Caki2 (cell line): Measurements from ENCODE around the gene RNF207. TPM values are rescaled to one million over a fixed set of nuclear protein-coding genes. Genes with fewer than 3 reads are reported as not detected.

Experiments used
- DNase-seq: peaks from one replicate; pipeline ENCODE4 v3.0.0-alpha.2; 2015; ENCODE audit warnings: low read depth
- in situ Hi-C: cut with HindIII; loops from 2 replicates; pipeline ENCODE4 v1.10.0; 2016; ENCODE audit warnings: low sequenced_read_pairs, low pct_unique_long_range_greater_than_20kb, mixed read lengths
- total RNA-seq: library from RNA; depleted of rRNA; stranded (reverse); fragments of >200 nt; shearing (Covaris generic); gene quantifications from 2 replicates; pipeline ENCODE4 v1.2.3, GENCODE V29; 2014; ENCODE audit warnings: low replicate concordance

Gene RNF207
- total RNA-seq, 1 experiment from 2014 or later: 29.2 TPM

DNA sequence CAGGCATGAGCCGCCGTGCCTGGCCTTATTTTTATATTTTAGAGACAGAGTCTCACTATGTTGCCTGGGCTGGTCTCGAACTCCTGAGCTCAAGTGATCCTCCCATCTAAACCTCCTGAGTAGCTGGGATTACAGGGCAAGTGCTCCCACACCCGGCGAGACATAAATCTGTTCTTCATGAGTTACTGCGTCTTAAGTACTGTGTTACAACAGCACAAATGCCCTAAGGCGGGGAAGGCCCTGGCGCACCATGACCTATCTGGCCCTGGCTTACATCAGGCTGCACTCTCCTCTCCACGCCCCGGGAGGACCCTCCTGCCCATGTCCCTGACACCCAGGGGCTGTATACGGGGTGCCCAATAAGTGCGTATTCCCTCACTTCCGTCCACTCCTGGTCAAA, 50.7 kb downstream of the RNF207 start:
- in situ Hi-C loops: no loop called here

DNA sequence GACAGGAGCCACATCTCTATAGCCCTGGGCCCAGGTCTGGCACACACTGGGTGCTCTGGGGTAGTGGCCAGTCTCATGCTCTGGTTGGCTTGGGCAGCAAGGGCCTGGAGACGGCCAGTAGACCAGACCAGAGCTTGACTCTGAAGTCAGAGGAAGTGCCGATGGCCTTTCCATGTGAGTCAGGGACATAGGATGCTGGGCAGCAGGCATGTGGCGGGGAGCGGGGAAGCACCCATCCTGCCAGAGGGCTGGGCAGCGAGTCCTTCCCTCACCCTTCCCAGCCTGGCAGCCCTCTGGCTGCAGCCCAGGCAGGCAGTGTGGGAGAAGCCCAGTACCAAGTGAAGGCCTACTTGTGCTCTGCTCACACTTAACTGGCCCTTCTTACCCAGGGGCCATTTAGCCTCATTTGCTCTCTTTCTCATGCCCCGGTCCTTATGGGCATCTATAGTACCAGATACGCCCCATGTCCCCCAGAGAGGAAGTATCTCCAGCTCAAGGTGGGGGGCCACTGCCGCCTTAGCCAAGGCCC, 51.7 kb downstream of the RNF207 start:
- in situ Hi-C loops: no loop called here
- DNase-seq: no peak

More for the DNA sequence above, 50.7 kb downstream of the RNF207 start:
- DNase-seq: no peak

DNA sequence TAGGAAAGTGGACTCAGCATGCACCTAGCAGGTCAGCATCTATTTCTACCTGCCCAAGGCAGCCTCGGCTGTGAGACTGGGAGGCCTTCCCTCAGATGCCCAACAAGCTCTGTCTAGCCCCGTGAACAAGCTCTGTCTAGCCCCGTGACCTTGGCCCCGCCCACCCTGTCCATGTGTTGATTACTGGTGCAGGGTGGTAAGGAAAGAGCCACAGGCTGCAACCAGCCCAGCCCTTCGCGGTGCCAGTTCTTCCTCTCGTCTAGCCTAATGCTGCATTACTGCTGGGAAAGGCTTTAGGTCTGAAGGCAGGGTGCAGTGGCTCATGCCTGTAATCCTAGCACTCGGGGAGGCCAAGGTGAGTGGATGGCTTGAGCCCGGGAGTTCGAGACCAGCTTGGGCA, 52.8 kb downstream of the RNF207 start:
- no peak for DNase-seq
- in situ Hi-C loops: no loop called here

DNA sequence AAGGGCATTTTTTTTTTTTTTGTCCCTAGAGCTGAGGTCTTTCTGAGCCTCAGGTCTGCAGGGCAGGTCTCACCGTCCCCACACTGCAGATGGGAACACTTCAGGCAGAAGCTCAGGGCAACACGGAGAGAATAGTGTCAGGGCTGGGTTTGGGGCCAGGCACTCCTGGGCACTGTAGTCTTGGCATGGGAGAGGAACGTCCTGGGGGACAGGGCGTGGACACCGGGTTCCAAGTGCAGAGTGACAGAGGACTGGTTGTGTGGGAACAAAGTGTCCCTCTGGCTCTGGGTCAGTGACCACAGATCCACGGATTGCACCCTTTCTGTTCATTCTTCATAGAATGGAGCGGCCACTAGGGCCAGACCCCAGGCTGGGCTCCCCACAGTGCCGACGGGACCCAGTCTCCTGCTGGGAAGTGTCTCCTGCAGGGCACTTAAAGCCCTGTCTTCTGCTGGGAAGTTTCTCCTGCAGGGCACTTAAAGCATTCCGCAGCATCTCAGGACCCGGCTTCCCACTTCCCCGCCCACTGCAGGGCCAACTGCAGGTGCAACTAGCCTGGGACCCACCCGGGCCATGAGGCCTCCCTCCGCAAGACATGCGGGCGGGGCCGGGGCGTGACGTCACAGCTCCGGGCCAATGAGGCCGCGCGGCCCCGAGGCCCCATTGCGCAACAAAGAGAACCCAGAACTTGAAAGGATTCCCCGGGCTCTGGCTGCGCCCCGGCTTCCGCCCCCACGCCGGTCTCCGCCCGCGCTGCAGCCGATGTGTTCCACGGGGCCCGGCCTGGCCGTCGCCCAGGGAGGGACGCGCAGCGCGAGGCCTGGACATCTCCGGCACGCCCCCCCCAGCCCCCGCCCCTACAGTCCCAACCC, 53.8 kb downstream of the RNF207 start:
- DNase-seq: peak; percentile 71
- in situ Hi-C loops: no loop called here

DNA sequence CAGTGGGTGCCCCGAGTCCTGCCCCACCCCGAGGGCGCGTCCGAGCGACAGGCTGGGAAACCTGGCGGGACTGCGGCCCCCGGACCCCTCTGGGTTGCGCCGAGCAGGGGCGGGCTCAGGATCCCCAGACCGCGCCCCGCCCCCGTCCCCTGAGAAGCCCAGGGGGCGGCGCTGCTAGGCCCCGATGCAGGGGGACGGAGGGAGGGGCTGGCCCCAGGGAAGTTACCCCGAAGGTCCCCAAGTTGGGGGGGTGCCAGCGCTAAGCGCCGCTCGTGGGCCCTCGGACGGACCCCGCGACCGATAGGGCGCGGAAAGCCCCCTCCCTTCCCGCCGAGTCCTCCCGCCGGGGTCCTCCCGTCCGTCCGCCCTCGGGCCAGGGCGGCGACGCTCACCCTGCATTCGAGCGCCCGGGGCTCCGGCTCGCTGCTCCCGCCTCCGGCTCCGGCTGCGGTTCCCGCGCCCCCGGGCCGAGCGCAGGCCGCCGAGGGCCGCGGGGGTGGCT, 54.6 kb downstream of the RNF207 start:
- DNase-seq: no peak
- in situ Hi-C loops: no loop called here

DNA sequence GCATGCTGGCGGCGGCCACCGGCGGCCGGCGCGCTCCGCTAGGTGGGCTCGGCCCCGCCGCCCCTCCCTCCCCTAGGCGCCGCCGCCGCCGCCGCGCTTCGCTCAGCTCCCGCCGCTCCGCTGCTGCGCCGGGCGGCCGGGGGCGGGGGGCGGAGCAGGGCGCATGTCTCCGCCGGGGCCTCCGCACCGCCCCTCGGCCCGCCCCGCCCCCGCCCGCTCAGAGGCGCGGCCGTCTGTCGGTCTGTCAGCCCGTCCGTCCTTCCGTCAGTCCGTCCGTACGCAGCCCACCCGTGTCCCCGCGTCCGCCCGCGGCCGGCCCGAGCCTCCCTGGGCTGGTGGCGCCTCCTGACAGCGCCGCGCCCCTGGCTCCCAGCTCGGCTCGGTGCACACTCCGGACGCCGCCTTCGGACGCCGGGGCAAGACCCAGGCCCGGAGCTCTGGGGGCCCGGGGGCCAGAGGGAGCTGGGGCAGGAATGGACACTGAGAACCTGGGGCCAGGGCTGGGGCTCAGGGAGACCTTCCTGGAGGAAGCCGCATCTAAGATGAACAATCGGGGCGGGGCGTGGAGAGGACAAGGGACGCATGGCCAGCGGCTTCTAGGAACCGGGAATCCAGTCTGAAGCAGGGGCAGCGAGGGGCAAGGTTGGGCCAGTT, 55.2 kb downstream of the RNF207 start, which contains the start of gene GPR153:
TSS of gene GPR153 (minus strand) at position 138 of the 654 bp plus-strand sequence. CDS start 6,193 bp downstream, outside the sequence.
- no peak for DNase-seq
- in situ Hi-C loops: no loop called here

DNA sequence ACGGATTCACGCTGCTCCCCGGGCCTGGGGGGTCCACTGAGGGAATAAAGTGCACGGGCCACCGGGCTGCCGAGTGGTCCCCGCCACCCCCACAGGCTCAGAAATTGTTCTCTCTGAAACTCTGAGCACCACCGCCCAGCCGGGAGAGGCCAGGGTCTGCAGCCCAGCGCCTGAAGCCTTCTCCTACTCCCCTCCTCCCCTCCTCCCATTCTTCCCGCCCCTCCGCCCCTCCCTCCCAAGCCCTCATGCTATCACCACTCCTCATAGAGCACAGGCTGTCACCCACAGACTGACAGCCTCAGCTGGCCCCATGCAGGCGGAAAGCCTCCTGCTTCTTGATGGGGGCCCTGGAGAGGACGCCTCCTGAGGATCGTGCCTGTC, 55.7 kb downstream of the RNF207 start:
- DNase-seq: no peak
- in situ Hi-C loops: no loop called here

DNA sequence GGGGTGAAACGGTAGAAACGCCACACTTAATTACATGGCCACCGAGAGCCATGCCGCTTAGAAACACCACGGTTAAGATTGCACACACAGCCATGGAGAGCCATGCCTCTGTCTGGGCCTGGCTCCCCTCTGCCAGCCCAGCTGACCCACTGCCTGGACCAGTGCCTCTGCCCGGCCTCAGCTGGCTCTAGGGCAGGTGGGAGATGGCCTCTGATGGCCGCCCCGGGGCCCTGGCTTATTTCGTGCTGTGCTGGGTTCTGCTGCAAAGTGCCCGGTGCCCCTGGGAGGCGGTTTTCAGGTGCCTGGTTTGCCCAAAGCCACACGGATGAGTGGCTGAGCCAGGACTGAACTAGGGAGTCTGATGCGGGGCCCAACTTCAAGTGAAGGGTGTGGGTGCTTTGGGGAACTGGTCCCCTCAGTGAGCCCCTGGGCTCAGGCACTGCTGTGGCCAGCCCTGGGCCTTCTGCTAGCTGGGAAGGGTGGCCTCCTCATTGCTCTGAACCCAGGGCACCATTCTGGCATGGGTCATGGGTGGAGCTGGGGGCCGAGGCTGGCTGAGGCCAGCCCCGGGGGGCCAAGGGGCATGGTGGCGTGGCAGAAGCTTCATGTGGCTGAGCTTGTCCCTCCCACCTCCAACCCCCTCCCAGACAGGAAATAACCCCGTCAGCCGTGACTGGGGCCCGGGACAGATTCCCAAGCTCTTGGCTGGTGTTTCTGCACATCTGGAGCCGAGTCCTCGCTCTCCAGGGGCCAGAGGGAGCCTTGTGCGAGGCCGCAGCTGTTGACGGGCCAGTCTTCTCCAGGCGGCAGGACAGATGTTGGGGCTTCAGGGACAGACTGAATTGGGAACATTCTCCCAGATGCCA, 56.9 kb downstream of the RNF207 start:
- DNase-seq: no peak
- in situ Hi-C loops: no loop called here

DNA sequence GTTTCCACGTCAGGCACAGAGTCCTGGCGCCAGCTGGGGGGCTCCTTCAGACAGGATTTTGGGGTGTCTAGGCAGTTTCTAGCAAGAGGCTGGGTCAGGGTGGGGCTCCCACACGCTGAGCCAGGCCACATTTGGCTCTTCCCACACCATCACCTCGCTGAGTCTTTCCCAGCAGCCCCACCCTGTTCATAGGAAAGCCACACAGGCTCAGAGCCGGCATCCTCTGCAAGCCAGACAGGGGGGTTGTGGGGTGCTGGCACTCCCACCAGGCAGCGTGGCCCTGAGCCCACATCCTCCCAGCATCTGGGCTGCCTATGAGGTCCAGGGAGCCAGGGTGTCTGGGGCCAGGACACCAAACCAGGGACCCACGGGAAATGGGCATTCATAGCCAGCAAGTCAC, 57.8 kb downstream of the RNF207 start:
- in situ Hi-C loops: no loop called here

DNA sequence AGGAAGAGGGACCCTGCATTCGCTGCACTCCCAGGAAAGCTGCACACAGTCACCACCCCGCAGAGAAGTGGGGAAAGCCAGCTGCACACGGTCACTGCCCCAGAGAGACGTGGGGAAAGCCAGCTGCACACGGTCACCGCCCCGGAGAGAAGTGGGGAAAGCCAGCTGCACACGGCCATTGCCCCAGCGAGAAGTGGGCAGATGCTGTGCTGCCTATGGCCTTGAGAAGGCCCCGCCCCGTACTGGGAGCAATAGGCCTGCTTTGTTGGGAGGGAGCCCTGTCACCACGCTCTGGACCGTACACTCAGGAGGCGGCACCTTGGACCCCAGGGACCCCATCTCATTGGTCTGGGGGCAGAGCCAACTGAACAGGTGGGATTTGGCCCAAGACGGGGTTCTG, 59.2 kb downstream of the RNF207 start:
- no peak for DNase-seq
- in situ Hi-C loops: no loop called here

More for the DNA sequence above, 57.8 kb downstream of the RNF207 start:
- DNase-seq: no peak

DNA sequence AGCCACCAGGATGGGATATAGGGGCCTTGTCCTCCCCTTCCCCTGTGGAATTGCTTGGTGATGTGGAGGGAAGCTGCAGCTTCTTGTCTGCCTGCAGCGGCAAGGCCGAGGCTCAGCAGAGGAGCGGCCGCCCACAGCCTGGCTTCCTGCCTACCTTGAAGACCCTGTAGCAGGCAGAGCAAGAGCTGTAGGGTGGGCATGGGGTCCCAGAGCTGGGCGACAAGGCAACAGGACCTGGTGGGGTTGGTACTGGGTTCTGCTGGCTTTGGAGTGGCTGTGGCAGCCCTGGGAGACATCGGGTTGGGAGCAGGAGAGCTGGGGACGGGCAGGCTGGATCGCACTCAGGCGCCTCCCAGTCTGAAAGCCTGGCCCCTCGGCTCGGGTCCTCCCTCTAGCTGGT, 60.7 kb downstream of the RNF207 start:
- in situ Hi-C loops: no loop called here

DNA sequence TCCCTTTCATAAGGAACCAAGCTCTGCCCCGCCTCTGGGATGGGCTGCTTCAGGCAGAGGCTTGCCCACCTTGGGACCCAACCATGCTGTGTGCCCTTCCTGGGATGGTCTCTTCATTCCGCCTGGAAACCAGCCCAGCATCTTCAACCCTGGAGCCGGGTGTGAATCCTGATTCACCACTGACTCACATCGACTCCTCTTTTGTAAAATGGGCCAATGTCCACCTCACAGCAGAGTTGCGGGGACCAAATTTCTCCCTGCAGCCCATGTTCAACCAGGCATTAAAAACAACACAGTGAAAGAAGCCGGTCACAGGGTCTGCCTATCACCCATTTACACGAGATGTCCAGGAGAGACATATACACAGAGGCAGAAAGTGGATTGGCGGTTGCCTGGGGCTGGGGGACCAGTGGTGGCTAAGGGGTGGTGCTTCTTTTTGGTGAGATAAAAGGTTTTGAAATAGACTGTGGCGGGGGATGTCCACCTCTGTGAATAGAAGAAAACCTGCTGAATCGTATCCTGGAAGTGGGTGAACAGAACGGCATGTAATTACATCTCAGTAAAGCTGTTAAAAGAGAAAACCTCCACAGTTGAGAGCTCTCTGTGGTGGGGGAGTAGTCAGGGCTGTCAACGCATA, 61.9 kb downstream of the RNF207 start:
- in situ Hi-C loops: no loop called here

More for the DNA sequence above, 60.7 kb downstream of the RNF207 start:
- no peak for DNase-seq

DNA sequence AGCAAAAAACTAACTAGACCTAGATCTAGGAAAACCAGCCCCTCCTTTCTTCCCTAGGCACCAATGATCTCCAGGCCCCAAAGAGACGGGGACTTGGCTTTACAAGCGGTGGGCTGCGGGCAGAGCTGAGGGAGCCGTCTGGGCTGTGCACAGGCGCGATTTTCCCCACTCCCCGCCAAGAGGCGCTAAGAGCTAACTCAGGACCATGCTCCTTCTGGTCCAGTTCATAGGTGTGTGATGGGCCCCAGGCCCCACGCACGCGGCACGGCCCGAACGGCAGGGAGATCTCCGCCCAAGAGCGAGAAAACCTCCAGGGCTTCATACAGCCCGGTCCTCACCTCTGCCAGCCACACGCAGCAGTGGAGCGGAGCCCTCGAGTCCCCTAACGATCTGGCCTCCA, 62.5 kb downstream of the RNF207 start:
- no peak for DNase-seq
- in situ Hi-C loops: no loop called here

More for the DNA sequence above, 61.9 kb downstream of the RNF207 start:
- DNase-seq: peak; percentile 67

DNA sequence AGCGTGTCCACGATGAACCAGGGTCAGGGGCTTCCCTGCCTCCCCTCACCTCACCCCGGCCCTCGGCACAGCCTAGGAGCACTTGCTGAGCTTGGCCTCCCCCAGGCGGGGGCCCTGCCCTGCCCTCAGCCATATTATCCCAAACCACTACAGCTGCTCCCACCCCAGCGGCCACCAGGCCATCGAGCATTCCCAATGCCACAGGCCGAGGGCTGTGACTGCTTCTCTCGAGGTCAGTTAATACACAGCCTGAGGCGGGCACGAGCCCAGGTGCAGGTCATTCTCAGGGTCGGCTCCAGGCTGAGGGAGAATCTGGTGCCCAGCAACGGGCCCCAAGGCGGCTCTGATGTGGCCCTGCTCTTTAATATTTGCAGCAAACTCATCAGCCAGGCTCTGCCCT, 63.4 kb downstream of the RNF207 start:
- DNase-seq: no peak
- in situ Hi-C loops: no loop called here

DNA sequence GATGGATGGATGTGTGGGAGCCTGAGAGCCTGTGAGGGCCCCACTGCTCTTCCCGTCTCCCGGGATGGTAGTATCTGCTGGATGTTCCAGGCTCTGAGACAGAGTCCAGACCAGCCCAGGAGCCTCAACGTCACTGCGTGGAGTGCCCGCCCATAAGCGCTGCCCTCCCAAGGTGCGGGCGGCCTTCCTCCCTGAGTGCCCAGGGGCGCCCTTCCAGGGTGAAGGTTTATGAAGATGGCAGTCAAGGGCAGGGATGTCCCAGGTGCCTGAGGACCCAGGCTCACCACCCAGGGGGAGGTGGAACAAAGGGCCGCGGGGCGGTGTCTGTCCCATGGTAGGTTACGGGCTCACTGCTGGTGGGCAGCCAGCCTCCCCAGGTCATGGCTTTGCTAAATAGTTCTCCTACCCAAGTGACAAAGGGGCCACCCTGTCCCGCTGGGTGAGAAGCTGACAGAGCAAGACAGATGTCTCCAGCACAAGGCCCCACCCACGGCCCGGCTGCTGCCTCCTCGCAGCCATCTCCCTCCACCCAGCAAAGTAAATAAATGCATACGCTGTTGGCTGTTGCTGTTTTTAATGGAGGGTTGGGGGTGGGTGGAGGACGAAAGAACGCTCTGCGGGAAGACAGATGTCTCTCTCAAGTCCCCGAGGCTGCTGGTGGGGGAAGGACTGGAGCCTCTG, 63.9 kb downstream of the RNF207 start:
- in situ Hi-C loops: no loop called here
- DNase-seq: no peak

DNA sequence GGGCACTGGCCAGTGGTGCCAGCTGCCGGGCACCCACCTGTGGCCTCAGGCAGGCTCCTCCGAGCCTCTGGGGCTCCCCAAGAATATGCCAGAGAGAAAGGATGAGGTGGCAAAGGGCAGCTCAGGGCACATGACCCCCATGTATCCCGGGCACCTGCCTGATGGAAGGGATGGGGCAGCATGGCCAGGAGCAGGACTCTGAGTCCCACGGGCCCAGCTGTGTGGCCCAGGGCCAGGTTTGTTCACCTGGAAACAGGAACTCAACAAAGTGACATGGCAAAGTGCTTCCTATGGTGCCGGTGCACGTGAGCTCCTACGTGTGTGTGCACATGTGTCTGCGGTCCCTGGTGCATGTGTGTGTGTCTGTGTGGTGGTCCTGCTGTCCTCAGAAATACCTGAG, 64.5 kb downstream of the RNF207 start:
- DNase-seq: no peak
- in situ Hi-C loops: no loop called here
